Skeletal muscle satellite cell (primary cell): Measurements from ENCODE around the gene ANKRD31.
"Not testable (repeated sequence)": the region's sequence is repeated elsewhere in the genome, so short reads cannot be mapped to it uniquely, and the experiment has no call there.

Experiments
- H3K27me3 ChIP-seq: 2 replicates; pipeline ENCODE4 v1.7.0; 2013; ENCODE audit warnings: low read length; ENCODE audit not compliant: control insufficient read depth, insufficient read depth
- H3K36me3 ChIP-seq: 2 replicates; pipeline ENCODE4 v1.7.0; 2013; ENCODE audit warnings: mild to moderate bottlenecking, control low read depth, low read length; ENCODE audit not compliant: insufficient read depth
- H3K4me1 ChIP-seq: 2 replicates; pipeline ENCODE4 v1.7.0; 2013; ENCODE audit warnings: low read length; ENCODE audit not compliant: control insufficient read depth, insufficient read depth
- H3K4me2 ChIP-seq: 2 replicates; pipeline ENCODE4 v1.7.0; 2013; ENCODE audit warnings: mild to moderate bottlenecking, low read length
- H3K4me3 ChIP-seq: 2 replicates; pipeline ENCODE4 v1.7.0; 2013; ENCODE audit warnings: low read length
- H3K9ac ChIP-seq: 2 replicates; pipeline ENCODE4 v1.7.0; 2013; ENCODE audit warnings: mild to moderate bottlenecking, low read depth, low read length, moderate library complexity
- H3K9me3 ChIP-seq: replicated peaks from 2 replicates; pipeline ENCODE4 v1.7.0; 2013; ENCODE audit warnings: mild to moderate bottlenecking, control low read depth, low read length

Gene ANKRD31

GRCh38 chr5:75262271-75262670 lies 25.6 kb upstream of the ANKRD31 start:
- Histone ChIP-seq H3K27me3 (peaks cover 7% of the 10 kb centered on the region), H3K4me2 (no peak overlapping the region), H3K4me3 (no peak overlapping the region), H3K9me3 (no peaks in the 10 kb centered on the region), H3K36me3 (no peaks in the 10 kb centered on the region), H3K4me1 (no peaks in the 10 kb centered on the region), H3K9ac (no peak overlapping the region)

- no peaks in the 10 kb centered on the region for H3K4me1 ChIP-seq
- H3K4me2 ChIP-seq = no peak overlapping the region
- H3K9ac ChIP-seq = no peak overlapping the region
- H3K27me3 ChIP-seq = peaks cover 7% of the 10 kb centered on the region
- no peak overlapping the region for H3K4me3 ChIP-seq
- no peaks in the 10 kb centered on the region for H3K9me3 ChIP-seq
- no peaks in the 10 kb centered on the region for H3K36me3 ChIP-seq
These were observed 24.0 kb upstream of the ANKRD31 start for GRCh38 chr5:75260708-75261107.

- H3K27me3 ChIP-seq = not testable (repeated sequence)
These were observed 13.8 kb upstream of the ANKRD31 start for GRCh38 chr5:75250452-75250851.

DNA sequence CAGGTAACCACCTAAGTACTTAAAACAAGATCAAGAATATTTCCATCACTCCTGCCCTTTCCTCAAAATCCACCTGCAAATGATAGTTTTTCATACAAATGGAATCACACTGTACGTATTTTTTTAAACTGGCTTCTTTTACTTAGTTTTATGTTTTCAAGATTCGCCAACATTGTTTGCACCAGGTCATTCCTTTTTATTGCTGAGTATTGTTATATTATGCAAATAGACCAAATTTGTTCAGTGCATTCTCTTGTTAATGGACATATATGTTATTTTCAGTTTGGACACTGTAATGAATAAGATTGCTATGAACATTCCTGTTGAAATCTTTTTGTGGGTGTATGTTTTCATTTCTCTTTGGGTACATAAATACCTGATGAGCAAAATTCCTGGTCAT lies 8.3 kb upstream of the ANKRD31 start:
- Histone ChIP-seq H3K4me2 (no peak overlapping the region), H3K36me3 (no peaks in the 10 kb centered on the region), H3K9me3 (no peaks in the 10 kb centered on the region), H3K4me3 (no peak overlapping the region), H3K9ac (no peak overlapping the region), H3K4me1 (no peaks in the 10 kb centered on the region), H3K27me3 (no peaks in the 10 kb centered on the region)

More at GRCh38 chr5:75250452-75250851, 13.8 kb upstream of the ANKRD31 start:
- not testable (repeated sequence) for H3K36me3 ChIP-seq, H3K9me3 ChIP-seq, H3K4me2 ChIP-seq, H3K4me3 ChIP-seq, H3K9ac ChIP-seq, H3K4me1 ChIP-seq

GRCh38 chr5:75243510-75243909 lies 6.8 kb upstream of the ANKRD31 start:
- Histone ChIP-seq H3K36me3 (no peaks in the 10 kb centered on the region), H3K4me1 (no peaks in the 10 kb centered on the region), H3K9ac (no peak overlapping the region), H3K9me3 (no peaks in the 10 kb centered on the region), H3K4me3 (no peak overlapping the region), H3K4me2 (no peak overlapping the region), H3K27me3 (no peaks in the 10 kb centered on the region)

- Histone ChIP-seq H3K9me3 (no peaks in the 10 kb centered on the region), H3K4me1 (no peaks in the 10 kb centered on the region), H3K9ac (no peak overlapping the region), H3K27me3 (no peaks in the 10 kb centered on the region), H3K4me3 (no peak overlapping the region), H3K4me2 (no peak overlapping the region), H3K36me3 (no peaks in the 10 kb centered on the region)
These were observed 6.4 kb upstream of the ANKRD31 start for GRCh38 chr5:75243100-75243499.

DNA sequence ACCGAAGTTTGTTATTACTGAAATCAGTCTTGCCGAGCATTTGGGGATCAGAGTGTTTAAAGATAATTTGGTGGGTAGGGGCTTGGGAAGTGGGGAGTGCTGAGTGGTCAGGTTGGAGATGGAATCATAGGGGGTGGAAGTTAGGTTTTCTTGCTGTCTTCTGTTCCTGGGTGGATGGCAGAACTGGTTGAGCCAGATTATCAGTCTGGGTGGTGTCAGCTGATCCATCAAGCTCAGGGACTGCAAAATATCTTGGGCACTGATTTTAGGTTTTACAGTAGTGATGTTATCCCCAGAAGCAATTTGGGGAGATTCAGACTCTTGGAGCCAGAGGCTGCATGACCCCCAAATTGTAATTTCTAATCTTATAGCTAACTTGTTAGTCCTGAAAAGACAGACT lies 5.4 kb upstream of the ANKRD31 start:
- H3K4me3 ChIP-seq = no peak overlapping the region
- no peak overlapping the region for H3K4me2 ChIP-seq
- no peaks in the 10 kb centered on the region for H3K9me3 ChIP-seq
- H3K9ac ChIP-seq = no peak overlapping the region
- H3K27me3 ChIP-seq = no peaks in the 10 kb centered on the region
- H3K36me3 ChIP-seq = no peaks in the 10 kb centered on the region
- peaks cover 2% of the 10 kb centered on the region for H3K4me1 ChIP-seq

GRCh38 chr5:75239681-75240080 lies 3.0 kb upstream of the ANKRD31 start:
- H3K9ac ChIP-seq = no peak overlapping the region
- no peaks in the 10 kb centered on the region for H3K36me3 ChIP-seq
- H3K4me1 ChIP-seq = peaks cover 9% of the 10 kb centered on the region
- H3K27me3 ChIP-seq = no peaks in the 10 kb centered on the region
- no peak overlapping the region for H3K4me2 ChIP-seq
- no peak overlapping the region for H3K4me3 ChIP-seq
- H3K9me3 ChIP-seq = no peaks in the 10 kb centered on the region

DNA sequence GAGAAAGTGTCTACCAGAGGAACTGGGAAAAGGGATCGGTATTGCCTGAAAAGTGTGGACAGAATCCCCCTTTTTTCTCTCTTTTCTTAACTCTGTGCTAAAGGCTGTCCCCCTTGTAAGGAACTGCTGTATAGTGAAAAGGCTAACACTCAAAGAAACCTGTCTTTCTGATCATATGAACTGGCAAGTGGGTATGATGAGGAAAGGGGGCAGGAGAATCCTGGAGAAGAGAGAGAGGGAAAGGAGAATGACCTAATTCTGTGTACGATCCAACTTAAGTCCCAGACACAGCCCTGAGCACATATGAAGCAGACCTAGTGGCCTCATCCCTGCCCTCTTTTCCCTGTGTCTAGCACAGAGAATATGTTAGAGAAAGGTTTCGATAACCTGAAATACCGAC lies 967 bp downstream of the ANKRD31 start:
- no peaks in the 10 kb centered on the region for H3K9me3 ChIP-seq
- no peak overlapping the region for H3K9ac ChIP-seq
- H3K27me3 ChIP-seq = no peaks in the 10 kb centered on the region
- no peak overlapping the region for H3K4me3 ChIP-seq
- H3K4me2 ChIP-seq = no peak overlapping the region
- H3K4me1 ChIP-seq = peaks cover 9% of the 10 kb centered on the region
- H3K36me3 ChIP-seq = no peaks in the 10 kb centered on the region

- H3K4me2 ChIP-seq = no peak overlapping the region
- no peaks in the 10 kb centered on the region for H3K36me3 ChIP-seq
- no peak overlapping the region for H3K9ac ChIP-seq
- H3K4me3 ChIP-seq = no peak overlapping the region
- H3K27me3 ChIP-seq = no peaks in the 10 kb centered on the region
- no peaks in the 10 kb centered on the region for H3K9me3 ChIP-seq
- H3K4me1 ChIP-seq = peaks cover 9% of the 10 kb centered on the region
These were observed 2.4 kb downstream of the ANKRD31 start for GRCh38 chr5:75234251-75234650.

- Histone ChIP-seq H3K9ac (no peak overlapping the region), H3K36me3 (no peaks in the 10 kb centered on the region), H3K9me3 (no peaks in the 10 kb centered on the region), H3K4me1 (no peaks in the 10 kb centered on the region), H3K4me2 (no peak overlapping the region), H3K27me3 (no peaks in the 10 kb centered on the region), H3K4me3 (no peak overlapping the region)
These were observed 9.8 kb downstream of the ANKRD31 start for GRCh38 chr5:75226916-75227315.

DNA sequence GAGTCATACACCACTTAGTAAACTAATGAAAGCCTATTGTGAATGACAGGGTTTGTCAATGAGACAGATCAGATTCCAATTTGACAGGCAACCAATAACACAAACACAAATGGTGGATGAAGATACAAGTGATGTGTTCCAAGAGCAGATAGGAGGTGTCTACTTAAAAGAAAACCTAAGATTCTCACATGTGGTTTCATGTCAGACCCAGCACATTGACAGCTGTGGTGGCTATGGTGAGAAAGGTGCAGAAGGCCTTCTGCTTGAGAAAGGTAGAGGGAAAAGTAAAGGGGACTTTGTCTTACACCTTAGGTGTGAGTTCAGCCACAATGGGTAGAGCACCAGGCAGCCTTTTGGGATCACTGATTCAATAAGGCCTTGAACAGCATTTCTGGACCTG lies 11.2 kb downstream of the ANKRD31 start:
- Histone ChIP-seq H3K36me3 (no peaks in the 10 kb centered on the region), H3K9me3 (no peaks in the 10 kb centered on the region)

More for the DNA sequence above, 11.2 kb downstream of the ANKRD31 start:
- no peak overlapping the region for H3K4me2 ChIP-seq
- H3K27me3 ChIP-seq = no peaks in the 10 kb centered on the region
- H3K4me1 ChIP-seq = no peaks in the 10 kb centered on the region
- no peak overlapping the region for H3K9ac ChIP-seq
- H3K4me3 ChIP-seq = no peak overlapping the region
